CD4-positive, alpha-beta T cell treated with Interleukin-4 for 1 hour (primary cell): ENCODE data around the gene CYP19A1.

Source experiments
- DNase-seq, 2 donors: peaks; one replicate each; pipeline ENCODE4 v3.0.0-alpha.2; 2020 to 2022

CYP19A1 gene

GRCh38 chr15:51356983-51357382 lies 18.6 kb upstream of the CYP19A1 start:
- no peak for DNase-seq

DNA sequence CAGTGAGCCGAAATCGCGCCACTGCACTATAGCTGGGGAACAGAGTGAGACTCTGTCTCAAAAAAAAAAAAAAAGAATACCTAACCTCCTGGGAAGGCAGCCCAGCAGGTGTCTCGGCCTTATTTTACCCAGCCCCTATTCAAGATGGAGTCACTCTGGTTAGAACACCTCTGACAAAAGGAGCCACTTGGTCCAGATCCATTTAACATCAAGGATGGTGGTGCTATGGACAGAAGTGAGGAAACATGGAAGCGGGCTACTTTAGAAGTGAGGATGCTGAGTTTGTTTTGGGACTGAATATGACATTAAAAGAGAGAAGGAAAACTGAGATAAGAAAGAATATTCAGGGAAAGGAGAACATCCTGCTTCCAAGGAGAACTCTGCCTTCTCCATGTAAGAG lies 17.8 kb upstream of the CYP19A1 start:
- no peak for DNase-seq

GRCh38 chr15:51355096-51355495 lies 16.7 kb upstream of the CYP19A1 start:
- DNase-seq: no peak

DNA sequence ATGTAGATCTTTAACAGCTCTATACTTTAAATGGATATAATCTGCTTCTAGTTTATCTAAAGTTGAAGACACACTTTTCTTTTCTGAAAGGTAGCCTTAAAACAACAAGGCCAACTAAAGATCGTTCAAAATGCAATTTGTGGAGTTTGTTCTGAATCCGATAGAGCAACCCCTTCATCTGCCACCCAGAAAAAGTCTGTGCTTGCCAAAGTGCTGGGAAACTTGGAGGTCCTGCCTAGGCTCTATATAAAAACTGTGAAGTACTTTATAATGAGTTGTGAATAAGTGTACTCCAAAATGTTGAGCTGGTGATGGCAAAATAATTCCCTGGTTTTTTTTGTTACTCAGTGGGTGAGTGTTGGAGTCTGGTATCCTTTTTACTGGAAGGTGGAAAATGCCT lies 15.6 kb upstream of the CYP19A1 start:
- DNase-seq: no peak

DNA sequence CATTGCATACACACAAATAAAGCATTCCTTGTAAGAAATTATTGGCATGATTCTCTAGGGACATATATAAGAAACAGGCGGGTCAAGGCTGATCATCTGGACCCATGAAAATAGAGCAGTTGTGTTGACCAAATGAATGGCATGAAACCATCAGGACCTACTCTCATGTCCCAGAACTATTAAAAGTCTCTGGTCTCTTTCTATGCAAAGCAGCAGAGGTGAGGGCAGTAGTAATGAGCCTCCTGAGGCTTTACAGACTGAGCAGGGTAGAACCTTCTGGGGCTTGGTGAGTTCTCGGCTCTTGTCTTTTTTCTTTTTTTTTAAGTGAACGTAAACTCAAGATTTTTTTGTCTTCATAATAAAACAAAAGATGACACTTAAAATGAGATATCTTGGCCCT lies 12.3 kb upstream of the CYP19A1 start:
- DNase-seq: no peak

DNA sequence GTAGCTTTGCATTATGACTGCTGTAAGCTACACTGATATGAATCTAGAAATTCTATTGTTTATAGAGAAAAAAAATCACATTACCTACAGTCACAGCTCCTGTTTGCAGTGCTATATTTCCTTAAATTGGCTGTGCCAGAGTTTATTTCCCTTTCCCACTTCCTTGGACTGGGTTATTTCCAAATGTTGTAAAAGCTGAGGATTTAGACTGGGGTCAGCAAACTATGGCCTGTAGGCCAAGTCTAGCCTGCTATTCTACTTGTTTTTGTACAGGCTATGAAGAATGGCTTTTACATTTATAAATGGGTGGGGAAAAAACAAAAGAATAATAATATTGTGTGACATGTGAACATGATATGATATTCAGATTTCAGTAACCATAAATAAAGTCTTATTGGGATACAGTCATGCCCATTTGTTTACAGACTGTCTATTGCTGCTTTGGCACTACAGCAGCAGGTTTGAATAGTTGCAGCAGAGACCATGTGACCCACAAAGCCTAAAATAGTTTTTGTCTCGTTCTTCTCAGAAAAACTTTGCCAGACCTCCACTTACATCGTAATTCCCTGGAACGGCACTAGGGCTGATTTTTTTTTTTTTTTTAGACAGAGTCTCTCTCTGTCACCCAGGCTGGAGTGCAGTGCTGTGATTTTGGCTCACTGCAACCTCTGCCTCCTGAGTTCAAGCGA lies 10.9 kb upstream of the CYP19A1 start:
- DNase-seq: no peak

- DNase-seq: no peak
These were observed 10.3 kb upstream of the CYP19A1 start for GRCh38 chr15:51348688-51349087.

DNA sequence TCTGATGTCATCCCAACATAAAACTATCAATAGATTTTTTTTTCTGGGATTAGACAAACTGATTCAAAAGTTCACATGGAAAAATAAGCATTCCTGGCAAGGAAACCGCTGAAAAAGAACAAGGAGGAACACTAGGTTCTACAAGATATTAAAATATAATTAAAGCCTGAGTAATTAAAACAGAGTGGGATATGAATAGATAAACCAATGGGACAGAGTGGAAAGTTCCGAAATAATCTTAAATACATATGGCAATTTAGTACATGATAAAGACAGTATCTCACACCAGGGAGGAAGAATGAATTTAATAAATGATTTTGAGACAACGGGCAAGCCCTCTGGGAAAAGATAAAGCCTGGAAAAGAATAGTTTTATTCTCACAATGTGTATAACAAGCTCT lies 7.7 kb upstream of the CYP19A1 start:
- DNase-seq: no peak

- no peak for DNase-seq
These were observed 5.1 kb upstream of the CYP19A1 start for GRCh38 chr15:51343466-51343865.

GRCh38 chr15:51342227-51342999 lies 4.0 kb upstream of the CYP19A1 start:
- no peak for DNase-seq

DNA sequence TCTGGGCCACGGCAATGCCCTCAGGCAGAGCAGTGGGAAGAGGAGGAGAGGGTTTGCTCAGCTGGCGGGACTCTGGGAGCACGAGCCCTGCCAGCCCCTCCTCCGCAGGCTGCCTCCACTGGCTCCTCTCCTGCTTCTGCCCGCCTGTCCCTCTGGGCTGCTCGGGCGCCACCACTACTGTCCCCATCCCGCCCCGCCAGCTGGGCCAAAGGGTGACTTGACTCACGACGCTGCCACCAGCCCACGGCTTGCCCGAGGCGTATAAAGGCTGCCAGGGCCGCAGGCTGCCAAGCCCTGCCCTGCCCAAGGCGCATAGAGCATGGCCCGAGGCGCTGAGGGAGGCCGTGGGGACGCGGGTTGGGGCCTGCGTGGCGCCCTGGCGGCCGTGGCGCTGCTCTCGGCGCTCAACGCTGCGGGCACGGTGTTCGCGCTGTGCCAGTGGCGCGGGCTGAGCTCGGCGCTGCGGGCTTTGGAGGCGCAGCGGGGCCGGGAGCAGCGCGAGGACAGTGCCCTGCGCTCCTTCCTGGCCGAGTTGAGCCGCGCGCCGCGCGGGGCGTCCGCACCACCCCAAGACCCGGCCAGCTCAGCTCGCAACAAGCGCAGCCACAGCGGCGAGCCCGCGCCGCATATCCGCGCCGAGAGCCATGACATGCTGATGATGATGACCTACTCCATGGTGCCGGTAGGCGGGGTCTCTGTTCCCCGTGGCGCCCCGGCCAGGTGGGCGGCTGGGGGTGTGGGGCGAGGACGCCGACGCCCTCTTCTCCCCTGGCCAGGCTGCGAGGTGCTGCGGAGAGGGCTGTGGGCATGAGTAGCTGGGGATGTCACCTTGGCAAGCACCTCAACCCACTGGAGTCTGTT lies 3.2 kb upstream of the CYP19A1 start, which contains the start of gene GLDN:
GLDN (plus strand) TSS at position 290 of the 861 bp plus-strand sequence; CDS start at position 320, 30 bp downstream.
- DNase-seq: no peak

DNA sequence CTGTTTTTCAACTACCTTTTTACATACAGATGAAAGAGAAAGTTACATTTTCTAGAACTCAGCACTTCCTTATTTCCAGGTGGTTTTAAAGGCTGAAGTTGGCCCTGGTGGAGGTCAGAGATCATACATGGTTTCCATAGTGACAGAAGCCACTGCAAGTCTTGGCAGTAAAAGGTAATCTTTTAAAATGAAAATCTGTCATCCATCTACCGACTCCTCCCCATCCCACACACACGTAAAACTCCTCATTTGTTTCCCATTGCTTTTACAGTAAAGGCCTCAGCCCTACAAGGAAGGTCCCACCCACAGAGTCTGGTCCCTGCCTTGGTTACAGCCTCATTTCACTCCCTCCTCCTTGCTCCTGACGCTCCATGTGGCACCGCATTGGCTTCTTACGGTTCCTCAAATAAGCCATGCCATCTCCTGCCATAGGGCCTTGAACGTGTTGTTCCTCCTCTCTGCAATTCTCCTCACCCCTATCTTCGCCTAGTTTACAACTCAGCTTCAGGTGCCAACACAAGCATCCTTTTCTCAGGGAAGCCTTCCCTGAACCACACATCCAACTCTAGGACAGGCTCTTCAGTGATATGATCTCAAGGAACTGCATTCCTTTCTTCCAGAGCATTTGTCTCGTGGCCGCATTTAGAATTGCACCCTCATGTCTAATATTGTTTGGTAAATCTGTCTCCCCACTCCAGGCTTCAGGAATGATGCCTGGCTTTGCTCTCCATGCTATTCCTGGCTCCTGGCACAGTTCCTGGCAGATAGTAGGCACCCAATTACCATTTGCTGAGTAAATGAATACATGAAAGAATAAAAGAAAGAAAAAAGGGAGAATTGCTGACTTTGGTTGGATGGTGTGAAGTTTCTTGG lies 2.6 kb downstream of the CYP19A1 start:
- no peak for DNase-seq

GRCh38 chr15:51335087-51335486 lies 3.3 kb downstream of the CYP19A1 start:
- DNase-seq: no peak

DNA sequence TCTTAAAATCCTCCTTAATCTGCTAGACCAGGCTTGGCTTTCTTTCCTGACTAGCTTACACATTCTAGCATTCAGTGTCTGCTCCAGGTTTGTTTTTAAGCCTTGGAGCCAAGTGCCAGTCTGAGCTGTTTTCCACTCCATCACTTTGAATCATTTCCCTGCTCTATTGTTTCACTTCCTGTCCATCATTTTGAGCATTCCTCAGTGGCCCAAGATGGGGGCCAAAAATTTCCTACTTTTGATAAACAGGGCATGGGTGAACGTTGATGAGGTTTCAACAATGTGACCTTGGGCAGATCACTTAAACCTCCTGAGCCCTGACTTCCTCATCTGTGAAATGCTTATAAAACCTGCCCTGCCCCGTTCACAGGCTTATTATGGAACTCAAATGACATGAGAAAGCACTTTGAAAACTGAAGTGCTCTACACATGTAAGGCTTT lies 4.4 kb downstream of the CYP19A1 start:
- DNase-seq: no peak

GRCh38 chr15:51333571-51333970 lies 4.8 kb downstream of the CYP19A1 start:
- no peak for DNase-seq

- no peak for DNase-seq
These were observed 5.9 kb downstream of the CYP19A1 start for GRCh38 chr15:51332206-51333147.

GRCh38 chr15:51331141-51331540 lies 7.3 kb downstream of the CYP19A1 start:
- no peak for DNase-seq

GRCh38 chr15:51328926-51329325 lies 9.5 kb downstream of the CYP19A1 start:
- no peak for DNase-seq

DNA sequence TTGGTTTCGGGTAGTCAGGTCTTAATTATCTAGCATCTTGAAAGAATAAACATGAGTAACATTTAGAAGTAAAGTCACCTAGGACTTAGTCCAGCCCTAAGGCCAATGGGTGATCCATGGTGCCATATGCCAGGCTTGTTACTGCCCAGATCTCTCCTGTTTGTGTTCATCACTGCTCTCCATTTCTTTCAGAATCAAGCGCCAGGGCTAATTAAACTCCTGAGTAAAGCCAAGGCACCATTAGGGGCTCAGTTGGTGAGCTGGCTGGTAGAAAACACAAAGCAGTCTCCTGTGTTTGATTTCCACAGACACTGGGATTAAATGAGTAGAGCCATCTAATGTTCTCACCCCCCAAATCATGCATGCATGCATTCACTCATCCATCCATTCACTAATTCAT lies 11.3 kb downstream of the CYP19A1 start:
- DNase-seq: no peak

- no peak for DNase-seq
These were observed 13.2 kb downstream of the CYP19A1 start for GRCh38 chr15:51325167-51325566.

DNA sequence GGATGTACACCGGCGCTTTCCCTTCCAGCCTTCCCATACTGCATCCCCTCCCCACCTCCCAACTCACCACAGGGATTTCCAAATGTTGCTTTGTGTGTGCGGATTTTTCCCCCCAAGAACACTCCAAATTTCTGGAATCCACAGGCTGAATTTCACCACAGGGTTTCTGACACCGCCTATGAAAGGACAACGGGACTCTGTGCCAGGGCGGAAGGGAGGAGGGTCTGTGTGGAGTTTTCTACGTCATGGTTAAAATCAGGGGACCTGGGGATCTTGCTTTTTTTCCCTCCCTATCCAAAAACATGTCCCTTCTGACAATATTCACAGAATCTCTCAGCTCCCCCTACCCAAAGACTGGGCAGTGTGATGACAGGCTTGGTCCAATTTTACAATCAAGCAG lies 14.6 kb downstream of the CYP19A1 start:
- no peak for DNase-seq
